Ishikawa (cell line): ENCODE measurements around the gene LZTS2.

Experiments
- CEBPB ChIP-seq: IDR thresholded peaks from 2 replicates; pipeline ENCODE4 v1.6.1; 2012
- CREB1 ChIP-seq: IDR thresholded peaks from 2 replicates; pipeline ENCODE4 v1.6.1; 2012; ENCODE audit warnings: low read depth
- EGR1 ChIP-seq: IDR thresholded peaks from 2 replicates; pipeline ENCODE4 v1.6.1; 2012
- EP300 ChIP-seq: IDR thresholded peaks from 2 replicates; pipeline ENCODE4 v1.6.1; 2012; ENCODE audit warnings: borderline replicate concordance
- FOXM1 ChIP-seq: IDR thresholded peaks from 2 replicates; pipeline ENCODE4 v1.6.1; 2012; ENCODE audit warnings: low read depth, borderline replicate concordance
- NFIC ChIP-seq: IDR thresholded peaks from 2 replicates; pipeline ENCODE4 v1.6.1; 2012
- RAD21 ChIP-seq: IDR thresholded peaks from 2 replicates; pipeline ENCODE4 v1.6.1; 2012; ENCODE audit warnings: low read depth
- REST ChIP-seq: IDR thresholded peaks from 2 replicates; pipeline ENCODE4 v1.6.1; 2012; ENCODE audit warnings: low read depth, mild to moderate bottlenecking
- TAF1 ChIP-seq: IDR thresholded peaks from 2 replicates; pipeline ENCODE4 v1.6.1; 2012; ENCODE audit warnings: low read depth, mild to moderate bottlenecking
- TCF12 ChIP-seq: IDR thresholded peaks from 2 replicates; pipeline ENCODE4 v1.6.1; 2012; ENCODE audit warnings: low read depth
- TEAD4 ChIP-seq: IDR thresholded peaks from 2 replicates; pipeline ENCODE4 v1.6.1; 2012
- USF1 ChIP-seq: IDR thresholded peaks from 2 replicates; pipeline ENCODE4 v1.6.1; 2012
- YY1 ChIP-seq: IDR thresholded peaks from 2 replicates; pipeline ENCODE4 v1.6.1; 2012; ENCODE audit warnings: low read depth
- ZBTB7A ChIP-seq: IDR thresholded peaks from 2 replicates; pipeline ENCODE4 v1.6.1; 2012; ENCODE audit warnings: low read depth
- TF ChIP-seq, protein P1 (sequence below): IDR thresholded peaks from 2 replicates; pipeline ENCODE4 v1.6.1; 2012

Gene LZTS2

DNA sequence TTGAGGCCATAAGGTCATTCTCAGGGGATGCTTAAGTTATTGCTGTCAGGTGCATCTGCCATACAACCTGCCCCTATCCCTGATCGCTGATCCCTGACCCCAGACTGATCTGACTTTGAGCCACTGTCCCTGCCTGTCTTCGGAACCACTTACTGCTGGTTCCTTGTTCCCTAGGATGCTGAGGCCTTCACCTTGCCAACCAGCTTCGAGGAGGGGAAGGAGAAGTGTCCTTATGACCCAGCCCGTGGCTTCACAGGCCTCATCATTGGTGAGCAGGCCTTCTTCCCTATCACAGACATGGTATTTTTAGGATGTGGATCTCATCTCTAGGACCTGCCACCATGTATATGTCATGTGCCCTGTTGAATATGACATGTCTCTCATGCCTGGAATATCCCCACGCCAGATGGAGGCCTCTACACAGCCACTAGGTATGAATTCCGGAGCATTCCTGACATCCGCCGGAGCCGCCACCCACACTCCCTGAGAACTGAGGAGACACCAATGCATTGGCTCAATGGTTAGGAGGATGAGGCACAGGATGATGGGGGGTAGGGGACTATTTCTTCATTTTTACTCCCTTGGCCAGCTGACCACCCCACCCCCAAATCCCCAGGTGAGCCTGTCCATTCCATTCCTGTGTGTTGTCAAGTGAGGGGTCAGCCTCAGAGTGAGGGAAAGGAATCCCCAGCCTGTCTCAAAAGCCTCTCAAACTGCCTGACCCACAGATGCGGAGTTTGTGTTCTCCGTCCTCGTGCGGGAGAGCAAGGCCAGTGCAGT, 21.3 kb upstream of the LZTS2 start:
- TF ChIP-seq EP300 (no peak), CREB1 (no peak)

DNA sequence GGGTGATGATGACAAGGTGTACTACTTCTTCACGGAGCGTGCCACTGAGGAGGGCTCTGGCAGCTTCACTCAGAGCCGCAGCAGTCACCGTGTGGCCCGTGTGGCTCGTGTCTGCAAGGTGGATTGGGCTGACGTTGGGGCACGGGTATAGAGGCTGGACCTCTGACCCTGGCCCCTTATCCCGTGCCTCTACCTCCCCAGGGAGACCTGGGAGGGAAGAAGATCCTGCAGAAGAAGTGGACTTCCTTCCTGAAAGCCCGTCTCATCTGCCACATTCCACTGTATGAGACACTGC, 20.8 kb upstream of the LZTS2 start:
- TF ChIP-seq EP300 (no peak), EGR1 (no peak), TCF12 (no peak), CEBPB (no peak), REST (no peak), TAF1 (no peak), YY1 (no peak), FOXM1 (no peak), TEAD4 (no peak), NFIC (no peak), RAD21 (no peak), USF1 (no peak), ZBTB7A (no peak), CREB1 (no peak)
- TF ChIP-seq, protein P1, sequence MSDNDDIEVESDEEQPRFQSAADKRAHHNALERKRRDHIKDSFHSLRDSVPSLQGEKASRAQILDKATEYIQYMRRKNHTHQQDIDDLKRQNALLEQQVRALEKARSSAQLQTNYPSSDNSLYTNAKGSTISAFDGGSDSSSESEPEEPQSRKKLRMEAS: no peak

DNA sequence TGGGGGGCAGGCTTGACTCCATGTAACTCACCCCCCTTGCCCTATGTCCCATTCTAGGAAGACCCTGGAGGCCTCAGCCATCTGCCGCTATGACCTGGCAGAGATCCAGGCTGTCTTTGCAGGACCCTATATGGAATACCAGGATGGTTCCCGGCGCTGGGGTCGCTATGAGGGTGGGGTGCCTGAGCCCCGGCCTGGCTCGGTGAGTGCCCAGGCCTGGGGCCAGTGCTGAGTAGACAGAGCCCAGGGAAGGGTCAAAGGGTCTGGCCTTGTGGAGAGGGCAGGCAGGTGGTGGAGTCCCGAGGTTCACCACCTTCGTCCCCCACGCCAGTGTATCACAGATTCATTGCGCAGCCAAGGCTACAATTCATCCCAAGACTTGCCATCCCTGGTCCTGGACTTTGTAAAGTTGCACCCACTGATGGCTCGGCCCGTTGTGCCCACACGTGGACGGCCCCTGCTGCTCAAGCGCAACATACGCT, 19.8 kb upstream of the LZTS2 start:
- TF ChIP-seq ZBTB7A (no peak), FOXM1 (no peak), CEBPB (no peak), USF1 (no peak), CREB1 (no peak), RAD21 (no peak), TAF1 (no peak), TCF12 (no peak), EGR1 (no peak), NFIC (no peak), YY1 (no peak), REST (no peak), TEAD4 (no peak), EP300 (no peak)
- TF ChIP-seq, protein P1: no peak

DNA sequence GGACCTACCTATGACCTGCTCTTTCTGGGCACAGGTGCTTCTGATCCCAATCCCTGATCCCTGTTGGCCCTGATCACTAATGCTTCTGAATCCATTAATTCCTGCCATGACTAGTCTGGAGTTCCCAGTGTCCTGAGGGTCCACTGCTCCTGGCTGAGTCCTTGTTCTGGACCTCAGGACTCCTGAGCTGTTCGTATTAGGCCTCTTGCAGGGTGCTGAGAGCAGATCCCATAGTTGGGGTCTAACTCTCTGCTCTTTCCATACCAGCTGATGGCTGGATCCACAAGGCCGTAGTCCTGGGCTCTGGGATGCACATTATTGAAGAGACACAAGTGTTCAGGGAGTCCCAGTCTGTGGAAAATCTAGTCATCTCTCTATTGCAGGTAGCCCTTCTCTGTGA, 19.3 kb upstream of the LZTS2 start:
- TF ChIP-seq, protein P1: no peak
- no peak for TF ChIP-seq TCF12

DNA sequence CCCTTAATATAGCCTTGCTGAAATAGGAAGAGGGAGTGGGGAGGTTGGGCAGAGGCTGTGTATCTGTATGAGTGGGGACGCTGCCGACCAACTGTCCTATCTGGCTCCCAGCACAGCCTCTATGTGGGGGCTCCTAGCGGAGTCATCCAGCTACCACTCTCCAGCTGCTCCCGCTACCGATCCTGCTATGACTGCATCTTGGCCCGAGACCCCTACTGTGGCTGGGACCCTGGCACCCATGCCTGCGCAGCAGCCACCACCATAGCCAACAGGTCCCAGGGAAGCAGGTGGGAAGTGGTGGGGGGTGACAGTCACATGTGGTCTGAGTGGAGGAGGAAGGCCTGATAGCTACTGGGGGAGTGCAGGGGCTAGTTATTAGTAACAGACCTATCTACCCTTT, 18.9 kb upstream of the LZTS2 start:
- TF ChIP-seq CEBPB (no peak), EGR1 (no peak), USF1 (no peak), YY1 (no peak), RAD21 (no peak), TEAD4 (no peak), FOXM1 (no peak), NFIC (no peak), TCF12 (no peak), REST (no peak), TAF1 (no peak), EP300 (no peak), CREB1 (no peak), ZBTB7A (no peak)
- TF ChIP-seq, protein P1: no peak
